HepG2 (cell line): ENCODE measurements around the gene EBF4. TPM values are rescaled to one million over a fixed set of nuclear protein-coding genes. Genes with fewer than 3 reads are reported as not detected.
A peak's percentile ranks its signal among the peaks of the same experiment; 100 is the strongest.

Experiments
- HCFC1 ChIP-seq: fragments of 150-350 bp; IDR thresholded peaks from 2 replicates; pipeline ENCODE4 v1.6.1; 2014; ENCODE audit warnings: low read depth, low read length
- HNRNPL ChIP-seq: fragments of 200-400 bp; formaldehyde crosslinking; IDR thresholded peaks from 2 replicates; pipeline ENCODE4 v1.6.1; 2017; ENCODE audit warnings: mild to moderate bottlenecking, low read depth, low read length
- KLF12 ChIP-seq: sonication (generic); formaldehyde crosslinking; IDR thresholded peaks from 2 replicates; pipeline ENCODE4 v1.4.0; 2020; ENCODE audit warnings: missing genetic modification reagents, borderline replicate concordance
- MEIS1 ChIP-seq: sonication (generic); formaldehyde crosslinking; IDR thresholded peaks from 2 replicates; pipeline ENCODE4 v1.9.0; 2021; ENCODE audit warnings: mild to moderate bottlenecking, missing genetic modification reagents, moderate library complexity, borderline replicate concordance
- MTERF4 ChIP-seq: sonication (generic); formaldehyde crosslinking; IDR thresholded peaks from 2 replicates; pipeline ENCODE4 v1.8.0; 2023; ENCODE audit warnings: mild to moderate bottlenecking, missing genetic modification reagents
- NR2F6 ChIP-seq, 2 experiments: IDR thresholded peaks; 2 replicates each; pipeline ENCODE4 v1.6.1; 2016; ENCODE audit warnings: antibody characterized with exemption in 1 of 2, mild to moderate bottlenecking in 1 of 2
- PAX8 ChIP-seq: sonication (generic); formaldehyde crosslinking; IDR thresholded peaks from 2 replicates; pipeline ENCODE4 v1.8.0; 2022; ENCODE audit warnings: mild to moderate bottlenecking, missing genetic modification reagents, borderline replicate concordance
- POLR2G ChIP-seq: fragments of 200-400 bp; formaldehyde crosslinking; IDR thresholded peaks from 2 replicates; pipeline ENCODE4 v1.6.1; 2018; ENCODE audit warnings: mild to moderate bottlenecking, low read depth, low read length, moderate library complexity
- SMARCE1 ChIP-seq: fragments of 450-650 bp; IDR thresholded peaks from 2 replicates; pipeline ENCODE4 v1.6.1; 2017; ENCODE audit warnings: borderline replicate concordance
- TMF1 ChIP-seq: sonication (generic); formaldehyde crosslinking; IDR thresholded peaks from 2 replicates; pipeline ENCODE4 v1.8.1; 2022; ENCODE audit warnings: low read depth, missing genetic modification reagents
- ZNF557 ChIP-seq: sonication (generic); formaldehyde crosslinking; IDR thresholded peaks from 2 replicates; pipeline ENCODE4 v1.4.0; 2020; ENCODE audit warnings: missing genetic modification reagents
- ZNF646 ChIP-seq: sonication (generic); formaldehyde crosslinking; IDR thresholded peaks from 2 replicates; pipeline ENCODE4 v1.9.0; 2021; ENCODE audit warnings: mild to moderate bottlenecking, missing genetic modification reagents
- ZNF687 ChIP-seq: sonication (generic); formaldehyde crosslinking; IDR thresholded peaks from 2 replicates; pipeline ENCODE4 v1.5.1; 2020; ENCODE audit warnings: mild to moderate bottlenecking, missing genetic modification reagents, moderate library complexity
- ZZZ3 ChIP-seq: sonication (generic); formaldehyde crosslinking; IDR thresholded peaks from 2 replicates; pipeline ENCODE4 v1.4.0; 2020; ENCODE audit warnings: missing genetic modification reagents, mild to moderate bottlenecking, borderline replicate concordance
- polyA plus RNA-seq, 8 experiments: library from polyadenylated mRNA; depleted of rRNA in 3 of 8; stranded (reverse) in 7 of 8; unstranded in 1 of 8; fragments of >200 nt; fragmentation: Illumina TruSeq in 4 of 8; extraction: Trizol in 4 of 8; gene quantifications; 2 replicates each; pipeline versions ENCODE4 v1.2.1 to v1.2.3, GENCODE V29; 2011 to 2016; ENCODE audit warnings: low read depth in 4 of 8, missing spikeins in 1 of 8, mixed read lengths in 1 of 8; ENCODE audit not compliant: insufficient read depth in 1 of 8
- total RNA-seq, 5 experiments: library from RNA; depleted of rRNA; stranded (reverse); fragments of >200 nt; fragmentation: Illumina TruSeq; extraction: Trizol; gene quantifications; 2 replicates each; pipeline ENCODE4 v1.2.3, GENCODE V29; 2016; ENCODE audit warnings: low read depth in 1 of 5
- TF ChIP-seq, protein P1 (sequence below): sonication (generic); formaldehyde crosslinking; IDR thresholded peaks from 2 replicates; pipeline ENCODE4 v1.8.1; 2023; ENCODE audit warnings: mild to moderate bottlenecking, inconsistent platforms, moderate library complexity, missing genetic modification reagents, borderline replicate concordance

The EBF4 gene
- total and polyA plus RNA-seq, 2 of the 13 experiments (the other 11 are each of a cell fraction or from before 2014, with no cell fraction given) = 0.84 to 2.2 TPM

DNA sequence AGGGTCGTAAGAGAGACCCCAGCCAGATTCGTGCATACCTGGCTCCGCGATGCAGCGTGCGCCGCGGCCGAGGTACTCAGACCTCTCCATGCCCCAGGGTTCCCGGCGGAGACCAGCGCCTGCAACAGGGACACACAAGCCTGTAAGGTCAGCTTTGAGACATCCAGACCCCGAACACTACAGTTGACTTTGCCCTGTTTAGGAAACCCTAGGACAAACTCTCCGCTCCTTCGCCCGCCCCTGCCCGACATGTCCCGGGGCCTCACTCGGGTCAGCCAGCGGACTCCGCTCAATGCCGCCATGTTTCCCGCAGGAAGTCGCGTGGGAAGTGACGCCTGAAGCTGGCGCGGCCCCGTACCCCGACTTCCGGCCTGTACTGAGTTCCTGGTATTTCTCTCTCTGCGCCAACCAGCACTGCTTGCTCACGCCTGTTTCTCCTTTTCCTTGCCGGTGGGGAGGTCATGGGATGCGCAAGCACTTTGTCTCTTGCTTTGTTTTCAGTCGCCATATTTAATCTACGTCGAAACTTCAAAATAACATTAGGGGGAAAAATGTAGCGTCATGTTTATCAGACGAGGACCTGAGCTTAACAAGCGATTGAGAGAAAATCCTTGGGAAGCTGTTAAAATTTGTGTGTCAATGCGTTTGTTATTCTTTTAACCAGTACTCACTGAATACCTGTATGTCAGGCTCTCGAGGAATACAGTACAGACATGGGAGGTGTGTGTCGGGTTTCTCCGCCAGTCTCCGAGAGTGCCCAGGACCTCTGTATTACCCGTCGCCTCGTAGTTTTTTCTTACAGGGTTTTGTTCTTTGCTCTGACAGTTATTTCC, 28.5 kb upstream of the EBF4 start, which contains the start of gene IDH3B (continued):
- no peak for TF ChIP-seq ZNF646
- peak; percentile 75 for TF ChIP-seq MEIS1 (CRISPR knock-in tag)
- no peak for TF ChIP-seq PAX8 (CRISPR knock-in tag)
- peak; percentile 76; the same call in 1 of the 2 replicates for TF ChIP-seq TMF1 (CRISPR knock-in tag)
- TF ChIP-seq POLR2G = peak; percentile 99
- TF ChIP-seq SMARCE1 = no peak
- TF ChIP-seq, protein P1, sequence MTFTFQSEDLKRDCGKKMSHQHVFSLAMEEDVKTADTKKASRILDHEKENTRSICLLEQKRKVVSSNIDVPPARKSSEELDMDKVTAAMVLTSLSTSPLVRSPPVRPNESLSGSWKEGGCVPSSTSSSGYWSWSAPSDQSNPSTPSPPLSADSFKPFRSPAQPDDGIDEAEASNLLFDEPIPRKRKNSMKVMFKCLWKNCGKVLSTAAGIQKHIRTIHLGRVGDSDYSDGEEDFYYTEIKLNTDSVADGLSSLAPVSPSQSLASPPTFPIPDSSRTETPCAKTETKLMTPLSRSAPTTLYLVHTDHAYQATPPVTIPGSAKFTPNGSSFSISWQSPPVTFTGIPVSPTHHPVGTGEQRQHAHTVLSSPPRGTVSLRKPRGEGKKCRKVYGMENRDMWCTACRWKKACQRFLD (CRISPR knock-in tag) = no peak; the same call in 1 of the 2 replicates
- peak; percentile 96; the same call in 1 of the 2 replicates for TF ChIP-seq ZZZ3 (CRISPR knock-in tag)
- no peak for TF ChIP-seq MTERF4 (CRISPR knock-in tag)
- TF ChIP-seq NR2F6 (IDR thresholded peaks at IDR 0.05) = peak; percentile 17; the same call in 1 of the 2 replicates
- TF ChIP-seq NR2F6 (CRISPR knock-in tag; IDR thresholded peaks at IDR 0.05) = peak; percentile 66; the same call in 1 of the 2 replicates
- peak; percentile 92 for TF ChIP-seq HCFC1
- TF ChIP-seq ZNF557 (CRISPR knock-in tag) = peak; percentile 91; the same call in 1 of the 2 replicates
- peak; percentile 39; the same call in 1 of the 2 replicates for TF ChIP-seq KLF12 (CRISPR knock-in tag)
- TF ChIP-seq ZNF687 (CRISPR knock-in tag) = peak; percentile 97
- 0 out of 2 replicates have a peak, but pooled peaks have one; percentile 38 for TF ChIP-seq HNRNPL
